ENCODE results near the gene TRABD2B. TPM values are rescaled to one million over a fixed set of nuclear protein-coding genes. Genes with fewer than 3 reads are reported as not detected.

TRABD2B gene
- total RNA-seq, 2 donors from 2014 or later = 1.1 to 2.1 TPM

DNA sequence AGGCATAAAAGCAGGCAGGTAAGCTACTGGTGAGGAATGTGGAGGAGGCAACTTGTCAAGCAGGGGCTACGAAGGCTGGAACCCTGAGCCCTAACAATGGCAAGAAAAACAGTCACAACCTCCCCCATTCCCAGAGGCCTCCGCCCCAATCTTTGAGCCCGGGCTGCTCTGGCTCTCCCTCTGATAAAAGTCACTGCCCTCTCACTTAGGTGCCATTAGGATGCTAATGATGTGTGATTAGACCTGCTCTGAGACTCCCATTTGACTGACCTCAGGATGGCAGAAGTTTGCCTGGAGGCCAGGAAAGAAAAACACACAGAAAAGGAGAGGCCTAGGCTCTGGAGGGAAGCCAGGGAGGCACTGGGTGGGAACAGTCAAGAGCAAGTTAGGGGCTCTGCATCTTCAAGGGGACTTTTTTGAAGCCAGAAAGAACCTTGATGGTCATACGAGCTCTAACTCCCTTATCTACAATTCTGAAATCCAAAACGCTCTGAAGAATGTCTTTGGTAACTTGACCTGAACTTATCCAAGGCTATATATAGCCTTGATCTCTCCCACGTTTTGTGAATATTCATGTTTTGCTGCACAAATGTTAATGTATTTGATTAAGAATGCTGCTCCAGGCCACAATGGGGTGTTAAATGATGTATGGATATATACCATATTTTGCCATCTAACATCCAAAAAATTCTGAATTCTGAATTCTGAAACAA, 98.9 kb downstream of the TRABD2B start:
- WGBS = 78% methylated on average over 6 of the region's 6 CpGs

DNA sequence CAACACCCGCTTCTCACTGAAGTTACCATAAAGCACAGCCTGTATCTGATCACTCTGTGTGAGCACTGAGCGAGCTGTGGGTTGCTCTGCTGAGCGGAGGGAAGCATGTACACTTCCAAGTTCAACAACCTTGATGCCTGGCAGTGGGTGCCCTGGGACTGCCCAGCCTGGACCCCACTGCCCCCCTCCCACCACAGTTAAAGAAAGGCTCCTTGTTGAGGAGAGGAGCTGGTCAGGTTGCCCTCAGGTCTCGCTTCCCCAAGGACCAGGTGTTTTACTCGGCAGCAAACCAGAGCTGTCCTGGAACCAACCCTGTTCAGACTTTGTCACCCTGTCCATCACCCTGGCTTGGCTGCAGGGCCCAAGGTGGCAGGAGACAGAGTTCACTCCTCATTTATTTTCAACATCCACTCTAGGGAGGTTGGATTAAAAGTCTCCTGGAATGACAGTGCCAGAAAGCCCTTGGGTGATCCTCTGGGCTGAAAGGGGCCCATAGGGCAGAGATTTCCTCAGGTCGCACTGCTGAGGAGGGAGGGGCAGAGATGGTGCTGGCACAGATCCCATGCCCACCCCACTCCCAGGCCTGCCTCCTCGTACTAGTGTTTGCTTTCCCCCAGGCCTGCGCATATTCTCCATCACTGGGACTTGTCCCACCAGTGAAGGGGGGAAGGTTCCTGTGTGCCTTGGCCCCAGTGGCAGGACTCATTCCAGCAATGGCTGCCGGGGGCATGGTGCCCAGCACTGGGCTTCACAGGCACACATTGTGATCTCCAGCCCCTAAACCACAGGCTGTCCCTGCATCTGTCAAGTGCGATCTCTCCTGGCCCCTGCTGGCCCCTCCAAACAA, 101.7 kb downstream of the TRABD2B start:
- Histone ChIP-seq H3K27me3 (replicated peaks; ENCODE audit: insufficient read depth) (no peaks in the 10 kb centered on the region), H3K4me3 (no peak overlapping the region), H3K9me3 (no peaks in the 10 kb centered on the region), H3K27ac (no peak overlapping the region), H3K36me3 (no peaks in the 10 kb centered on the region), H3K4me1 (replicated peaks) (no peaks in the 10 kb centered on the region)
- DNase-seq (ENCODE audit: low spot score) = no peak
- 69% methylated on average over 10 of the region's 10 CpGs for WGBS
- intact Hi-C loops (cut with DNase I) = no loop called here
- TF ChIP-seq POLR2A (IDR thresholded peaks at IDR 0.05) = no peak
- TF ChIP-seq POLR2AphosphoS5 (IDR thresholded peaks at IDR 0.05) = no peak
- TF ChIP-seq, protein P1, sequence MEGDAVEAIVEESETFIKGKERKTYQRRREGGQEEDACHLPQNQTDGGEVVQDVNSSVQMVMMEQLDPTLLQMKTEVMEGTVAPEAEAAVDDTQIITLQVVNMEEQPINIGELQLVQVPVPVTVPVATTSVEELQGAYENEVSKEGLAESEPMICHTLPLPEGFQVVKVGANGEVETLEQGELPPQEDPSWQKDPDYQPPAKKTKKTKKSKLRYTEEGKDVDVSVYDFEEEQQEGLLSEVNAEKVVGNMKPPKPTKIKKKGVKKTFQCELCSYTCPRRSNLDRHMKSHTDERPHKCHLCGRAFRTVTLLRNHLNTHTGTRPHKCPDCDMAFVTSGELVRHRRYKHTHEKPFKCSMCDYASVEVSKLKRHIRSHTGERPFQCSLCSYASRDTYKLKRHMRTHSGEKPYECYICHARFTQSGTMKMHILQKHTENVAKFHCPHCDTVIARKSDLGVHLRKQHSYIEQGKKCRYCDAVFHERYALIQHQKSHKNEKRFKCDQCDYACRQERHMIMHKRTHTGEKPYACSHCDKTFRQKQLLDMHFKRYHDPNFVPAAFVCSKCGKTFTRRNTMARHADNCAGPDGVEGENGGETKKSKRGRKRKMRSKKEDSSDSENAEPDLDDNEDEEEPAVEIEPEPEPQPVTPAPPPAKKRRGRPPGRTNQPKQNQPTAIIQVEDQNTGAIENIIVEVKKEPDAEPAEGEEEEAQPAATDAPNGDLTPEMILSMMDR (IDR thresholded peaks at IDR 0.05) = no peak

More for the DNA sequence above, 98.9 kb downstream of the TRABD2B start:
- no peak overlapping the region for H3K4me3 ChIP-seq
- no peaks in the 10 kb centered on the region for H3K36me3 ChIP-seq
- TF ChIP-seq, protein P1 (IDR thresholded peaks at IDR 0.05) = no peak
- TF ChIP-seq POLR2AphosphoS5 (IDR thresholded peaks at IDR 0.05) (no peak), POLR2A (IDR thresholded peaks at IDR 0.05) (no peak)
- H3K4me1 ChIP-seq (replicated peaks) = no peaks in the 10 kb centered on the region
- intact Hi-C loops (cut with DNase I) = no loop called here
- no peak overlapping the region for H3K27ac ChIP-seq
- H3K27me3 ChIP-seq (replicated peaks; ENCODE audit: insufficient read depth) = no peaks in the 10 kb centered on the region
- DNase-seq (ENCODE audit: low spot score) = no peak
- H3K9me3 ChIP-seq = no peaks in the 10 kb centered on the region

DNA sequence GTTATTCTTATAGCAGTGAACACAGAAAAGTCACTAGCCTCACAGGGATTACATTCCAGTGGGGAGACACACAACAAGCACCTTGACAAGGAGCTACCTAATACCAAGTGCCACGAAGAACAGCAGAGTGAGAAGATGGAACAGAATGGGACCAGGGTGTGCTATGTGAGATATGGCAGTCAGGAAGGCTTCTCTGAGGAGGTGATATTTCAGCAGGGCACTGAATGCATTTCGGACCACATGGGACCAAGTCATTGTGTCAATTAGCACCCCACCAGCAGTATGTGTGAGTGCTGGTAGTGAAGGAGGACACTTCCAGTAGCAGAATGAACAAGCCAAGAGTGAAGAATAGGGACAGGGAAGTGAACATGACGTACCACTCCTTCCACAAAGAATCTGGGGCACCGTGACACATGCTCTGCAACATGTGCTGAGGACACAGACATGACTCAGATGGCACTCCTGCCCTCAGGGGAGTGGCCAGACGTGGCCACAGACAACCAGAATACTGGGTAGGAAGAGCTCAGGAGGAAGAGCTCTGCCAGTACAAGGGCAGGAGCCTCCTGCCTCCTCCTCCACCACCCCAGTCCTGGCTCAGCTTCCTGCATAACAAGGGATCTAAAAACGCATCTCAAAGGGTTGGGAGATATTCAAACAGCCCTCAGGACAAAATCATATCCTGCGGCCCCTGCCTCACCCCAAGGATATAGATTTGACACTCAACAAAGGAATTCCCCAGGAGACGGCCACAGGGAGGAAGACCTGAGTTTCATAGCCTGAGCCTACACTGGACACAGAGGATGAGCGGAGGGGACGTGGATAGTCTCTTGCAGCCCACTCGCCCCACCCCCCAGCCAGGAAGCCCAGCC, 102.5 kb downstream of the TRABD2B start:
- Histone ChIP-seq H3K9me3 (no peaks in the 10 kb centered on the region), H3K27me3 (replicated peaks; ENCODE audit: insufficient read depth) (no peaks in the 10 kb centered on the region), H3K4me1 (replicated peaks) (no peaks in the 10 kb centered on the region), H3K36me3 (no peaks in the 10 kb centered on the region), H3K4me3 (no peak overlapping the region), H3K27ac (no peak overlapping the region)
- 68% methylated on average over 11 of the region's 11 CpGs for WGBS
- intact Hi-C loops (cut with DNase I) = no loop called here
- DNase-seq (ENCODE audit: low spot score) = no peak
- TF ChIP-seq POLR2AphosphoS5 (IDR thresholded peaks at IDR 0.05) (no peak), POLR2A (IDR thresholded peaks at IDR 0.05) (peak; percentile 30)

DNA sequence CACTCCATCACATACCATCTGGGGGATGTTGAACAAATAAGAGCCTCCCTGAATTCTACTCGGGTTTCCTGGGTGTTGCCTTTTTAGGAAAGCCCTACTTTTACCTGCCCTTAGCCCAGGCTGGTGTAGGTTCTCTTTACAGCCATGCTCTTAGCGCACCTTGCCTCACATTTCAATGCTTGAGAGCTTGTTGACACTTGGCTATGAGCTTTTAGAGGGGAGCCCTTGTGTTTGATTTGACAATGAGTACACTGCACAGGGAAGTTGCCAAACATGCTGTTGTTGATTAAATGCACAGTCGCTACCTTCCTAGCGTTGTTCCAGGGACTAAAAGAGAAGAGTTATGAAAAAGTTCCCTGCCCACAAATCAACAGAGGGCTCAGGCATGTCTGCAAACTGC, 103.8 kb downstream of the TRABD2B start:
- intact Hi-C loops (cut with DNase I) = no loop called here

More for the DNA sequence above, 103.8 kb downstream of the TRABD2B start:
- H3K4me3 ChIP-seq = no peak overlapping the region
- WGBS = 69% methylated on average over 4 of the region's 4 CpGs
- no peak for DNase-seq (ENCODE audit: low spot score)
- no peaks in the 10 kb centered on the region for H3K36me3 ChIP-seq
- H3K27me3 ChIP-seq (replicated peaks; ENCODE audit: insufficient read depth) = no peaks in the 10 kb centered on the region
- no peaks in the 10 kb centered on the region for H3K4me1 ChIP-seq (replicated peaks)
- H3K27ac ChIP-seq = no peak overlapping the region
- no peaks in the 10 kb centered on the region for H3K9me3 ChIP-seq
- TF ChIP-seq, protein P1 (IDR thresholded peaks at IDR 0.05) = no peak
- TF ChIP-seq POLR2A (IDR thresholded peaks at IDR 0.05) (no peak), POLR2AphosphoS5 (IDR thresholded peaks at IDR 0.05) (no peak)

Data from prostate gland (tissue), 2 donors.